Measurements from ENCODE around the gene PARN.
A peak's percentile ranks its signal among the peaks of the same experiment; 100 is the strongest.
"Not testable (repeated sequence)": the region's sequence is repeated elsewhere in the genome, so short reads cannot be mapped to it uniquely, and the experiment has no call there.

PARN gene, protein sequence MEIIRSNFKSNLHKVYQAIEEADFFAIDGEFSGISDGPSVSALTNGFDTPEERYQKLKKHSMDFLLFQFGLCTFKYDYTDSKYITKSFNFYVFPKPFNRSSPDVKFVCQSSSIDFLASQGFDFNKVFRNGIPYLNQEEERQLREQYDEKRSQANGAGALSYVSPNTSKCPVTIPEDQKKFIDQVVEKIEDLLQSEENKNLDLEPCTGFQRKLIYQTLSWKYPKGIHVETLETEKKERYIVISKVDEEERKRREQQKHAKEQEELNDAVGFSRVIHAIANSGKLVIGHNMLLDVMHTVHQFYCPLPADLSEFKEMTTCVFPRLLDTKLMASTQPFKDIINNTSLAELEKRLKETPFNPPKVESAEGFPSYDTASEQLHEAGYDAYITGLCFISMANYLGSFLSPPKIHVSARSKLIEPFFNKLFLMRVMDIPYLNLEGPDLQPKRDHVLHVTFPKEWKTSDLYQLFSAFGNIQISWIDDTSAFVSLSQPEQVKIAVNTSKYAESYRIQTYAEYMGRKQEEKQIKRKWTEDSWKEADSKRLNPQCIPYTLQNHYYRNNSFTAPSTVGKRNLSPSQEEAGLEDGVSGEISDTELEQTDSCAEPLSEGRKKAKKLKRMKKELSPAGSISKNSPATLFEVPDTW

DNA sequence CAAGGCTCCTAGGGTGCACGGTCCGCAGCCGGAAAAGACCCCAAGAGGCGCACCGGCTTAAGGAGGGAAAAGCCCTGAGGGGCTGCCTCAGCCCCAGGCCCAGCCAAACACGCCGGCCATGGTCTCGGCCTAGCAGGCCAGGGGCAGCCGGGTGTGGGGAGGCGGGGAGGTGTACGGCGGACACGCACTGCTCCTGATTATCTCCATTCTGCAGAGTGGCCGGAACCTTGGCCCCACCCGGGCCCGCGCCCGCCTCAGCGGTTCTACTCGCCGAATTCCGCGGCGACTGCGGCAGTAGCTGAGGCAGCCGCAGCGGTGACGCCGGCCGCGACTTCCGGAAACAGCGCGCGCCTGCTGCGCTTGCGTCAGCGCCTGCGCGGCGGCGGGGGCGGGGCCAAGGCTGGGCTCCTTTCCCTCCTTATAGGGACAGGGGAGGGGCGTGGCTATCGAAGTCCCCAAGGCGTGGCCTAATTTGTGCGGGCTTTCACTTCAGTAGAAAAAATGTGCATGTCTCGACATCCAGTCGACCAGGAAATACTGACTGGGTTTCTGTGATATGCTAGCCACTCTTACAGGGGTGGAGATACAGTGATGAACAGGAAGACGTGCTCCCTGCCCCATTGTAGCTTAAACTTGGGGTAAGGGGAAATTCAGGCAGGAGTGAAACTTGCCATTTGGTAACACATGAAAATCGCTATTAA is at the start of gene PARN:
Gene PARN (minus strand): TSS at position 342 of the 701 bp plus-strand sequence. CDS start 135 bp downstream, at position 207.
- peak; percentile 92 for DNase-seq (ENCODE audit: low spot score)

DNA sequence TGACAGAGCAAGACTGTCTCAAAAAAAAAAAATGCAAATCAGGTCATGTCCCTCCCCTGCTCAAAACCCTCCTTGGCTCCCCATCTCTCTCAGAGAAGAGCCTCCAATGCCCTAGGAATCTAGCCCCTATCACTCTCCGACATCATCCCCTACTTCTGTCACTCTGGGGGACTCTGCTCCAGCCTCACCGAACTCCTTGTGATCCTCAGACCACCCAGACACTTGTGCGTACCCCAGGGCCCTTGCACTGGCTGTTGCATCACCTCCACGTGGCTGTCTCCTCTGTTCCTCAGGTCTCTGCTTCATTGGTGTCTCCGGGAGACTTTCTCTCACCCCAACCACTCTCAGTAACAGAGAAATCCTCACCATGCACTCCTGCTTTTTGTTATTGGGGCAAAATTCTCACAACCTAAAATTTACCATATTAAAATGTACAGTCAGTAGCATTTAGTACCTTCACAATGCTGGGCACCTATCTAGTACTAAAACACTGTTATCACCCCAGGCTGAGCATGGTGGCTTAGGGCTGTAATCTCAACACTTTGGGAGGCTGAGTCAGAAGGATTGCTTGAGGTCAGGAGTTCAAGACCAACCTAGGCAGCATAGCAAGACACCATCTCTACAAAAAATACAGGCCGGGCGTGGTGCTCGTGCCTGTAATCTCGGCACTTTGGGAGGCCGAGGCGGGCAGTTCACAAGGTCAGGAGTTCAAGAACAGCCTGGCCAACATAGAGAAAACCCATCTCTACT is 48.9 kb upstream of the PARN start:
- no peak for DNase-seq (ENCODE audit: low spot score)

DNA sequence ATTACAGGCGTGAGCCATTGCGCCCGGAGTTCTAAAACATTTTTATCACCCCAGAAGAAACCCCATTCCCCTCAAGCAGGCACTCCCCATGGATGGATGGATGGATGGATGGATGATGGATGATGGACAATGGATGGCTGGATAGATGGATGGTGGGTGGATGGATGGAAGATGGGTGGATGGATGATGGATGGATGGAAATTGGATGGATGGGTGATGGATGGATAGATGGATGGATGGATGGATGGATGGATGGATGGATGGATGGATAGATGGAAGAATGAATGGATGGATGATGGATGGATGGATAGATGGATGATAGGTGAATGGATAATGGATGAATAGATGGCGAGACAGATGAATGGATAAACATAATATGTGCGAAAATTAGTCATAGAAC is 47.6 kb upstream of the PARN start:
- DNase-seq (ENCODE audit: low spot score), result no peak

DNA sequence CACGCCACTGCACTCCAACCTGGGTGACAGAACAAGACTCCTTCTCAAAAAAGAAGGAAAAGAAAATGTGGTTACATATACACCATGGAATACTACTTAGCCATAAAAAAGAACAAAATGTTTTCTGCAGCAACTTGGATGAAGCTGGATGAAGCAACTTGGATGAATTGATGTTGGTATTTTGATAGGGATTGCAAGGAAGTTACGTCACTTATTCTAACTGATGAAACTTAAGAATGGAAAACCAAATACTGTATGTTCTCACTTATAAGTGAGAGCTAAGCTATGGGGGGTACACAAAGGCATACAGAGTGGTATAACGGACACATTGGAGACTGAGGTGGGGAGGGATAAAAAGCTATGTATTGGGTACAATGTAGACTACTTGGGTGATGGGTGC is 46.6 kb upstream of the PARN start:
- no peak for DNase-seq (ENCODE audit: low spot score)

DNA sequence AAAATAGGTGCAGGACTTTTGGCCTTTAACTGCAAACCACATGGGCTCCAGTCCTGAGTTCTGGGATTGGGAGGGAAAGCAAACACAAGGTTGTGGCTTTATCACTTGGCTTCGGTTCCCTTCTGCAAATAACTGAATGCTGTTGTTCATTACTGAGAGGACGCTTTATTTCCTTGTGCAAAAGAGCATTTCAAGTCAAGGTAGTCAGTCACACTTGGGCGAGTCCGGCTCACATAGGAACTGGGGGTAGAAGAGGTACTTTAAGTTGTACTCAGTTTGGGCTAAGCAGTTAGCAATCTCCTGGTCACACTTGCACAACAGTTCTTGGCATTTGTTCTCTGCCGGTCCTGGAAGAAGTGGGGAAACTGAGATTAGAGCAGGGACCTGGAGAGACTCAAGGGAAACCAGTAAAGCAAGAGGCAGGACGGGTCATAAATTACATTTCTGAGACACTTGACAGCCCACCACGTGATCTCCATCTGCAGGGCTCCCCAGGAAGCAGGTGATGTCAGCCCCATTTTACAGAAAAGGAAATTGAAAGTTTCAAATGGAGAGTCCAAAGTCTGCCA is 42.4 kb upstream of the PARN start:
- no peak for DNase-seq (ENCODE audit: low spot score)

DNA sequence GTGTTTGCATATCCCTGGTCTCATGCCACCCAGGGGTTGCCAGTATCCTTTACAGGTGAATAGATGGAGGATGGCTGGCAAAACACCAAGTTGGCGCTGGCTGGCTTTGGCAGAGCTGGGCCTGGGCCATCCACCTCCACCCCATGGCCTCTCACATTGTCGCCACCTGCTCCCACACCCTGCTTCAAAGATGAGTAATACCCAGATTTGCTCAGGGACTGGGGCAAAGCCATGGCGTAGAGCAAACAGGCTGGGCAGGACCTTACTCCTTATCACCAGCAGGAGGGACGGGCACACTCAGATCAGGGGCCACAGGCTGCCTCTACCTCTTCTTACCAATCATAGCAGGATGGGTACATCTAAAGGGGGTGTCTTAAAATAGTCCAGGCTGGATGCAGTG is 39.7 kb upstream of the PARN start:
- no peak for DNase-seq (ENCODE audit: low spot score)

DNA sequence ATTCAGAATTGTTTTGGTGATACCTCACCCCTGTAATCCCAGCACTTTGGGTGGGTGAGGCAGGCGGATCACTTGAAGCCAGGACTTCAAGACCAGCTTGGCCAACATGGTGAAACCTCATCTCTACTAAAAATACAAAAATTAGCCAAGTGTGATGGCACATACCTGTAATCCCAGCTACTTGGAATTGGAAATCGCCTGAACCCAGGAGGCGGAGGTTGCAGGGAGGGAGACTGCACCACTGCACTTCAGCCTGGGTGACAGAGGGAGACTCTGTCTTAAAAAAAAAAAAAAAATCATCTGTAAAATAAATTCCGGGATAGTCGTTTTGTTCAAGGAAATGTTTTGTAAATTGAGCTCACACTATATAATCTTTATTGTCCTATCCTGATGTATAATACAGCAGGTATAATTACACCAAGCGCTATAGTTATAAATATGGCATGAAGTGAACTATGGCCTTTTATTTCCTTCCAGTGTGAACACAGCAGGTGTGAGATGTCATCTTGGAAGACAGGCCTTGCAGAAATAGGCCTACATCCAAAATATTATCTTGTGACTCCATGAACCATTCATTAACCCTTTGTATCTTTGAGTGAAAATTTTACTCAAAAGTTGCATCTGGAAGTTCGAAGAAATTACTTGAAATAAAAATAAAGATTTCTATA is 38.6 kb upstream of the PARN start:
- DNase-seq (ENCODE audit: low spot score), result no peak

DNA sequence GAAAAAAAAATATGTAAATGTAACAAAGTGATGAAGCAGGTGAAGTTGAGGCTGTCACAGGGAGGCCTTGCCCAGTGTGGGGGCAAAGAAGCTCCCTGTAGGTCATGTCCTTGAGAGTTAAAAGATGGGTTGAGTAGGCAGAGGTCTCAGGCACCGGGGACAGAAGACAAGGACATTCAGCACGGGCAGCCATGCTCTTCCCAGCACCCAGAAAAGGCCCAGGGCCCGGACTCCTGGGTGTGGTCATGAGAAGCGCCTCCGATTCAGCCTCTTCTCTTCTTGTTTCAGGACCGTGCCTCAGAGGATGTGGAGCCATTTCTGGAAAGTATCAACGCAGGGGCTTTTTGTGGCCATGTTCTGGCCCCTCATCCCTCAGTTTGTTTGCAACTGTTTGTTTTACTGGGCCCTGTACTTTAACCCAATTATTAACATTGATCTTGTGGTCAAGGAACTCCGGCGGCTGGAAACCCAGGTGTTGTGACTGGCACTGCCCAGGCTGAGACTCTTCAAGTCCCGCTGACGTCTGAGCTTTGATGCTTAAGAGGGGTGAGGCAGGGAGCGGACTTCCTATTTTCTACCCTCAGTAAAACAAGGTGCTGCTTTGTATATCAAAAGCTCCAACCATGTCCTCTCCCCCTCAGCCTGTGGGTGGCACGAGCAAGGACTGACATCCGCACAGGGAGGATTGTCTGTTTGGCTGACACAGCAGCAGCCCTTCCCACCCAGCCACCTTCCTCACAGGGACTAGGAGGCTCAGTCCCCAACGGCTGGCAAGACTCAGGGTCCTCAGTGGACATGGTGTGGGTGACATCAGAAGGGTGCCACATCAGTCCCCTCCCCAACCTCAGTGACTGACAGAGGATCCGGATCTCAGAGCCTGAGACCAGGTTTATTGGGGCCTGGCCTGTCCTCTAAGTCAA is 37.5 kb upstream of the PARN start:
- no peak for DNase-seq (ENCODE audit: low spot score)

DNA sequence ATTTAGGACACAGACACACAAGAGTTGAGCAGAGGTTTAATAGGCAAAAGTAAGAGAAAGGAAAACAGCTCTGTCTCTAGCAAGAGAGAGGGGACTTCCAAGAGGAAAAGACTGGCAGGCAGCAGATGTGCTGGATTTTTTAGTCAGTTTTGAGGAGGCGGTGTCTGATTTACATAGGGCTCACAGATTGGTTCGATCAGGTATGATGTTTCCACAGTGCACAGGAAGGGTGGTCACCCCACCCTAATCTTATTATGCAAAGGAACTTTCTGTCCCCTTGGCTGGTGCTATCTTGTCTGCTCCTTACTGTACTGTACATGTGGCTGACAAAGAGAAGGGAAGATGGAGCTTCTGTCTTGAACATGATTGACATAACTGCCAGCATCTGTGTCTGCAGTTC is 28.0 kb upstream of the PARN start:
- no peak for DNase-seq (ENCODE audit: low spot score)

DNA sequence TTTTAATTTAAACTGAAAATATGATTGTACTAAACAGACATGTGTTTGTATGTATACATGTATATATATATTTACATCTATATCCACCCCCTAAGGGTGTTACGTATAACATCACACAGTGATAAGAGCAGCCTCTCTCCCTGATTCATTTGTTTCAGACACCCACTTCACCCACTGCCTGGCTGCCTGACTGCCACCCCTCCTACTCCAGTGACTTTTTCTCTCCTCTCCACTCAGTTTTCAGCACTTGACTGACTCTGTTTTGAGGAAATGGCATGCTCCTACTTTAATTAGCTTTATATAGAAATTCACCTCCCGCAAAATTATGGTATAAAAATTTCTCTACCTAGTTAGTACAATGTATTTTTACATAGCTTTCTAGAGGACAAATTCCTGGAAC is 22.7 kb upstream of the PARN start:
- no peak for DNase-seq (ENCODE audit: low spot score)

DNA sequence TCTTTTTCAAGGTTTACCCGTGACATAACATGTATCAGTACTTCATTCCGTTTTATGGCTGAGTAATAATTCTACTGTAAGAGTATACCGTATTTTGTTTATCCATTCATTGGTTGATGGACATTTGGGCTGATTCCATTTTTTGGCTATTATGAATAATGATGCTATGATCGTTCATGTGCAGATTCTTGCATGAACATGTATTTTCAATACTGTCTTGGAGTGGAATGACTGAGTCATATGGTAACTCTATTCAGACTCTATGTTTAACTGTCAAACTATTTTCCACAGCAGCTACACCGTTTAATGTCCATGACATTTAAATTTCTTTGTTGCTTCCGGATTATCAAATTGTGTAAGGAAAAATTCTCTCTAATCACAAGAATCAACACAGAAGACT is 20.6 kb upstream of the PARN start:
- no peak for DNase-seq (ENCODE audit: low spot score)

DNA sequence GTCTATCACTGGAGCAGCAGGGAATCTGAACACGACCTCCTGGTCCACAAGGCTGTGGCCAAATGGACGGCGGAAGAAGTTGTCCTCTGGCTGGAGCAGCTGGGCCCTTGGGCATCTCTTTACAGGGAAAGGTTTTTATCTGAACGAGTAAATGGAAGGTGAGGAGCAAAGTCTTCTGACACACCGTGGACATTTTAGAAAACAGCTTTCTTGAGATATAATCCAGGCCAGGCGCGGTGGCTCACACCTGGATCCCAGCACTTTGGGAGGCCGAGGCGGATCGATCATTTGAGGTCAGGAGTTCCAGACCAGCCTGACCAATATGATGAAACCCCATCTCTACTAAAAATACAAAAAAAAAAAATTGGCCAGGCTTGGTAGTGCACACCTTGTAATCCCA is 19.8 kb upstream of the PARN start:
- no peak for DNase-seq (ENCODE audit: low spot score)

DNA sequence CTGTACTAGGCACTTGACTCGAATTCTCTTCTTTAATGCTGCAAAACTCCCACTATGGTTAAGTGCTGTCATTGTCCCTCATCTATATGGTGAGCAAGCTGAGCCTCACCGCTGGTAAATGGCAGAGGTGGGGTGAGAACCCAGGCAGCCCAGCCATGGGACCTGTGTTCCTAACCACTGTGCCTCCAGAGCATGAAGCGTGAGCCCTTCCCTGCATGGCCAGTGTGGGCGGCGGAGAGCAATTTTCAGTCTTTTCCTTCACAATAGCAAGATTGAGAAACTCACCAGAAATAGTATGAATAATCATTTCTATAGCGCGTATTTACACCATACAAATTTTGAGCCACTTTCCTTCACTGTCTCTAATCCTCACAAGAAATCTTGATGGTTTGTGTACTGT is 11.9 kb upstream of the PARN start:
- DNase-seq (ENCODE audit: low spot score), result no peak

DNA sequence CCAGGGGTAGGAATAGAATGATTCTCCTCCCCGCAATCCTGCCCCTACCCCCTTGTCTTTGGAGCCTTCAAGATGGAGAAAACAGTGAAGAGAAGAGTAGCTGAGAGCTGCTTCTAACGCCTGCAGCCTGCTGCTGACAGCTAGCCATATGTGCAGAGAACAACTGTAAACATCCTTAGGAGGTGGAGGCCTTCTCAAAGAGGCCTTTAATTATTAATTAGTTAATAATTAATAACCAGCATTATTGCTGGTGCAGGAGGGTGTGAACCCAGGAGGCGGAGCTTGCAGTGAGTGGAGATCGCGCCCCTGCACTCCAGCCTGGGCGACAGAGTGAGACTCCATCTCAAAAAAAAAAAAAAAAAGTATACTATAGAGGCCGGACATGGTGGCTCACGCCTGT is 11.1 kb upstream of the PARN start:
- no peak for DNase-seq (ENCODE audit: low spot score)

DNA sequence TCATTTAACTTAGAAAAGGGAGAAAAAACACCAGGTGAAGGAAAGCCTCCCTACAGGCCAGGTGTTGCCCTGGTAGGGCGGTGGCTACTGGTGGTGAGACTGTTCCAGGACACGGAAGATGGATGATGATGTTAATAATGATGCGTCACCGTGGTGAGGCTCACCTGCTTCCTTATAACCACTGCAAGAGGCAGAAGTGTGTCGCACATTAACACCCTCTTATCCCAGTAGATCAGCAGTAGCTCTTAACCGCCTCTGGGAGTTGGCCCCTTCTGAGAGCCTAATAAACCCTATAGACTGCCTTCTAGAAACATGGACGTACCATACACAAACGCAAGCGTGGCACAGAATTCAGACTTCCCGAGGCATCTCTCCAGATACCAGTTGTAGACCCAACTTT is 10.5 kb upstream of the PARN start:
- DNase-seq (ENCODE audit: low spot score), result no peak

DNA sequence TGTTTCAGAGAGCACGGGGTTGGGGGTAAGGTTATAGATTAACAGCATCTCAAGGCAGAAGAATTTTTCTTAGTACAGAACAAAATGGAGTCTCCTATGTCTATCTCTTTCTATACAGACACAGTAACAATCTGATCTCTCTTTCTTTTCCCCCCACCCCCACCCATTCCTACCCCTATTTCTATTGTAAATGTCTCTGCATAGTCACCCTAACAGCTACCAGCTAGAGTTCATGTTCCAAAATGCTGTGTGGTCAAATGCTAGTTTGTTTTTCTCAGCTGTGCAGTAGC is 6.8 kb upstream of the PARN start:
- not testable (repeated sequence) for DNase-seq (ENCODE audit: low spot score)

DNA sequence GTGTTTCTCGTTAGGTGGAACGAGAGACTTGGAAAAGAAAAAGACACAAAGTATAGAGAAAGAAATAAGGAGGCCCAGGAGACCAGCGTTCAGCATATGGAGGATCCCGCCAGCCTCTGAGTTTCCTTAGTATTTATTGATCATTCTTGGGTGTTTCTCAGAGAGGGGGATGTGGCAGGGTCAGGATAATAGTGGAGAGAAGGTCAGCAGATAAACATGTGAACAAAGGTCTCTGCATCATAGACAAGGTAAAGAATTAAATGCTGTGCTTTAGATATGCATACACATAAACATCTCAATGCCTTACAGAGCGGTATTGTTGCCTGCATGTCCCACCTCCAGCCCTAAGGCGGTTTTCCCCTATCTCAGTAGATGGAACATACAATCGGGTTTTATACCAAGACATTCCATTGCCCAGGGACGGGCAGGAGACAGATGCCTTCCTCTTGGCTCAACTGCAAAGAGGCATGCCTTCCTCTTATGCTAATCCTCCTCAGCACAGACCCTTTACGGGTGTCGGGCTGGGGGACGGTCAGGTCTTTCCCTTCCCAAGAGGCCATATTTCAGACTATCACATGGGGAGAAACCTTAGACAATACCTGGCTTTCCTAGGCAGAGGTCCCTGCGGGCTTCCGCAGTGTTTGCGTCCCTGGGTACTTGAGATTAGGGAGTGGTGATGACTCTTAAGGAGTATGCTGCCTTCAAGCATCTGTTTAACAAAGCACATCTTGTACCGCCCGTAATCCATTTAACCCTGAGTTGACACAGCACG is 6.3 kb upstream of the PARN start:
- DNase-seq (ENCODE audit: low spot score), result not testable (repeated sequence)

DNA sequence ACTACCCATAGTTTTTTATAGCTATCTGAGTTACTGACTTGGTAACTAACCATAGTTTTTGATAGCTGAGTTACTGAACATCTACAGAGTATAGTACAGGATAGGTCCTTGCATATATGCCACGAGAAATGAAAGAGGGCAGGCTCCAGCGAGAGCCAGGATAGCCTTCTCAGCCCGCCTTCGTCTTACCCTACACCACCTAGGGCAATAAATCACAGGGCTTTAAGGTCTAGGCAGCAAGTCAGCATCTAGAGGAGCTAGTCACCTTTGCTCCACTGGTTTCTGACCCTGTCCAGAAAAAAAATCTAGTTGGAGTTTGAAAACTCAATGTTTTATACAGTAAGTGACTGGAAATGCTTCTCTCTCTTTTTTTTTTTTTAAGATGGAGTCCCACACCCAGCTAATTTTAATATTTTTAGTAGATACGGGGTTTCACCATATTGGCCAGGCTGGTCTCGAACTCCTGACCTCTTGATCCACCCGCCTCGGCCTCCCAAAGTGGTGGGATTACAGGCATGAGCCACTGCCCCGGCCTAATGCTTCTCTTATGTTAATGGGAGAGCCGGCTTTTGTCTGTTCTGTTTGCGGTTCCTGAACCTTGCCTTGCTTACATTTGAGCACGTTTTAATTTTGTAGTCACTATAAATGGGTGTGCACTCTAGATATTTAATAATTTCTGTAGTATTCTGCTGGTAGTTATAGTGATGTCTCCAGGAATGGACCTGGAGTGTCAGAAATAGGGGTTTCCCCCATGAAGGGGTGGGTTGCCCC is 5.5 kb upstream of the PARN start:
- DNase-seq (ENCODE audit: low spot score), result no peak

DNA sequence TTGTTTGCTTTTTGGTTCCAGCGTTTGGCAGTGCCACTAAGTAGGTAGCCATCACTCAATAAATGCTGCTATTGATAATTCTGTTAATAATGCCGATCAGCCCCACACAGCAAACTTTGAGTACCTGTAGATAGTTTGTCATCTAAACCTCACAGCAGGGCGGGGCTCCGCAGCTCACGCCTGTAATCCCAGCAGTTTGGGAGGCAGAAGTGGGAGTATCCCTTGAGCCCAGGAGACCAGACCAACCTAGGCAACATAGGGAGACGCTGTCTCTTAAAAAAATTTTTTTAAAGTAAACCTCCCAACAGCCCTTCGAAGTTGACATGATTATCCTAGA is 4.3 kb upstream of the PARN start:
- no peak for DNase-seq (ENCODE audit: low spot score)

All from globus pallidus (tissue), 1 donor.